Suprapubic skin (tissue), 4 donors: ENCODE results near the gene PFN1. TPM values are rescaled to one million over a fixed set of nuclear protein-coding genes. Genes with fewer than 3 reads are reported as not detected.
"Not testable (repeated sequence)": the region's sequence is repeated elsewhere in the genome, so short reads cannot be mapped to it uniquely, and the experiment has no call there.

ENCODE experiments used
- DNase-seq, 2 donors: peaks; one replicate each; pipeline ENCODE4 v3.0.0-alpha.2; 2019; ENCODE audit warnings: low spot score in 2 of 2
- H3K27ac ChIP-seq: fragments of 200-600 bp; sonication (generic); one replicate; pipeline ENCODE4 v1.5.1; 2019
- H3K27me3 ChIP-seq: fragments of 200-600 bp; sonication (generic); one replicate; pipeline ENCODE4 v1.5.1; 2019
- H3K36me3 ChIP-seq: fragments of 200-600 bp; sonication (generic); one replicate; pipeline ENCODE4 v1.5.1; 2019
- H3K4me1 ChIP-seq: fragments of 200-600 bp; sonication (generic); one replicate; pipeline ENCODE4 v1.5.1; 2019
- H3K4me3 ChIP-seq: fragments of 200-600 bp; sonication (generic); one replicate; pipeline ENCODE4 v1.5.1; 2019; ENCODE audit warnings: mild to moderate bottlenecking
- H3K9me3 ChIP-seq: fragments of 200-600 bp; sonication (generic); one replicate; pipeline ENCODE4 v1.5.1; 2019
- EP300 ChIP-seq: sonication (generic); formaldehyde crosslinking; IDR thresholded peaks from one replicate; pipeline ENCODE4 v1.6.1; 2017; ENCODE audit warnings: antibody characterized with exemption
- POLR2A ChIP-seq, 2 donors: fragments of 450-650 bp; IDR thresholded peaks; one replicate each; pipeline ENCODE4 v1.6.1; 2017; ENCODE audit warnings: antibody characterized with exemption in 2 of 2, mild to moderate bottlenecking in 2 of 2, moderate library complexity in 2 of 2
- POLR2AphosphoS5 ChIP-seq, 3 donors: sonication (generic); formaldehyde crosslinking; IDR thresholded peaks; one replicate each; pipeline ENCODE4 v1.6.1; 2017; ENCODE audit warnings: antibody characterized with exemption in 3 of 3
- WGBS: methylation state at CpG from one replicate; pipeline ENCODE4 v1.1.5; 2018; 5-methylcytosine and 5-hydroxymethylcytosine counted together
- total RNA-seq, 4 donors: library from RNA; depleted of rRNA; stranded (reverse); fragments of >200 nt; gene quantifications; one replicate each; pipeline ENCODE4 v1.1.0, GENCODE V29; 2016
- TF ChIP-seq, protein P1 (sequence below), 2 donors: fragments of 200-600 bp in 1 of 2; fragments of 450-650 bp in 1 of 2; sonication (generic) in 1 of 2; IDR thresholded peaks; one replicate each; pipeline ENCODE4 v1.5.1; 2016 to 2019; ENCODE audit warnings: antibody characterized with exemption in 2 of 2, mild to moderate bottlenecking in 1 of 2, moderate library complexity in 1 of 2

The PFN1 gene
- total RNA-seq, 4 donors from 2014 or later = 392 to 756 (median 686) TPM

- H3K36me3 ChIP-seq = no peaks in the 10 kb centered on the region
- TF ChIP-seq POLR2AphosphoS5 (IDR thresholded peaks at IDR 0.05) (peak in 2 of 3 donors; percentile 37 to 51), POLR2A (IDR thresholded peaks at IDR 0.05) (no peak)
- TF ChIP-seq, protein P1, sequence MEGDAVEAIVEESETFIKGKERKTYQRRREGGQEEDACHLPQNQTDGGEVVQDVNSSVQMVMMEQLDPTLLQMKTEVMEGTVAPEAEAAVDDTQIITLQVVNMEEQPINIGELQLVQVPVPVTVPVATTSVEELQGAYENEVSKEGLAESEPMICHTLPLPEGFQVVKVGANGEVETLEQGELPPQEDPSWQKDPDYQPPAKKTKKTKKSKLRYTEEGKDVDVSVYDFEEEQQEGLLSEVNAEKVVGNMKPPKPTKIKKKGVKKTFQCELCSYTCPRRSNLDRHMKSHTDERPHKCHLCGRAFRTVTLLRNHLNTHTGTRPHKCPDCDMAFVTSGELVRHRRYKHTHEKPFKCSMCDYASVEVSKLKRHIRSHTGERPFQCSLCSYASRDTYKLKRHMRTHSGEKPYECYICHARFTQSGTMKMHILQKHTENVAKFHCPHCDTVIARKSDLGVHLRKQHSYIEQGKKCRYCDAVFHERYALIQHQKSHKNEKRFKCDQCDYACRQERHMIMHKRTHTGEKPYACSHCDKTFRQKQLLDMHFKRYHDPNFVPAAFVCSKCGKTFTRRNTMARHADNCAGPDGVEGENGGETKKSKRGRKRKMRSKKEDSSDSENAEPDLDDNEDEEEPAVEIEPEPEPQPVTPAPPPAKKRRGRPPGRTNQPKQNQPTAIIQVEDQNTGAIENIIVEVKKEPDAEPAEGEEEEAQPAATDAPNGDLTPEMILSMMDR (IDR thresholded peaks at IDR 0.05) = peak; percentile 78 to 80
- no peaks in the 10 kb centered on the region for H3K27me3 ChIP-seq
- 14% methylated on average over 13 of the region's 20 CpGs for WGBS
- no peak overlapping the region for H3K4me3 ChIP-seq
- peak overlapping the region; percentile 91 for H3K27ac ChIP-seq
- peak; percentile 93 for DNase-seq
- peaks cover 22% of the 10 kb centered on the region for H3K4me1 ChIP-seq
- no peaks in the 10 kb centered on the region for H3K9me3 ChIP-seq
These were observed 39.4 kb downstream of the PFN1 start for GRCh38 chr17:4908711-4909496.

DNA sequence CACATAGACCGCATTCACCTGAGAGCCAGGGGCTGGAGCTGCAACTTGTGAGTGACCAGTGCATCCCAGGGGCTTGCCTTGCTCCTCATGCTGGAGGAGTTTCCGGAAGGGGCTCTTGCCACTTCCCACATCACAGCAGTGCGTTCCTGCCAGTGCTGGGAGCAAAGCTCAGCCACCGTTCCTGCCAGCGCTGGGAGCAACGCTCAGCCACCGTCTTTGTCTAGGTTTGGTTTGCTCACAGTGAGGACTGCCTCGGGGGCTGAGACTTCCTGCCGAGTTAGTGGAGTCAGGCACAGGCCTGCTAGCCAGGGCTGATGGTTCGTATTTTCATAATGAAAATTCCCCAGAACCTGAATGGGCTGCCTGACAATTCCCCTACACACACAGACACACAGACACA is 40.0 kb downstream of the PFN1 start:
- Histone ChIP-seq H3K27me3 (no peaks in the 10 kb centered on the region), H3K9me3 (no peaks in the 10 kb centered on the region), H3K36me3 (no peaks in the 10 kb centered on the region), H3K27ac (peak overlapping the region; percentile 91), H3K4me1 (peaks cover 28% of the 10 kb centered on the region), H3K4me3 (no peak overlapping the region)
- 38% methylated on average over 7 of the region's 10 CpGs for WGBS
- TF ChIP-seq, protein P1 (IDR thresholded peaks at IDR 0.05) = no peak
- TF ChIP-seq EP300 (no peak), POLR2A (IDR thresholded peaks at IDR 0.05) (no peak), POLR2AphosphoS5 (IDR thresholded peaks at IDR 0.05) (no peak)
- peak in 1 of 2 donors; percentile 73 for DNase-seq

GRCh38 chr17:4906642-4907041 is 41.7 kb downstream of the PFN1 start:
- H3K4me3 ChIP-seq, H3K27ac ChIP-seq, H3K27me3 ChIP-seq, DNase-seq, H3K36me3 ChIP-seq, H3K9me3 ChIP-seq: not testable (repeated sequence)
- H3K4me1 ChIP-seq = peaks cover 39% of the 10 kb centered on the region

GRCh38 chr17:4903051-4903818 is 45.1 kb downstream of the PFN1 start, which contains the start of gene CHRNE:
Gene CHRNE (minus strand): TSS chr17:4903098. CDS start chr17:4903063, 35 bp downstream.
- Histone ChIP-seq H3K27me3 (no peaks in the 10 kb centered on the region), H3K4me1 (peaks cover 48% of the 10 kb centered on the region), H3K36me3 (no peaks in the 10 kb centered on the region), H3K9me3 (no peaks in the 10 kb centered on the region), H3K4me3 (no peak within 1 kb of the TSS), H3K27ac (peak within 1 kb of the TSS; percentile 42)
- WGBS = 4% methylated on average over 6 of the region's 10 CpGs
- DNase-seq = peak; percentile 91 to 93
- TF ChIP-seq, protein P1 (IDR thresholded peaks at IDR 0.05) = peak; percentile 67 to 74
- no peak for TF ChIP-seq EP300

GRCh38 chr17:4902540-4902939 is 45.8 kb downstream of the PFN1 start:
- Histone ChIP-seq H3K27ac (peak overlapping the region; percentile 42), H3K27me3 (no peaks in the 10 kb centered on the region), H3K4me1 (peaks cover 45% of the 10 kb centered on the region), H3K4me3 (no peak overlapping the region), H3K36me3 (no peaks in the 10 kb centered on the region), H3K9me3 (no peaks in the 10 kb centered on the region)
- TF ChIP-seq, protein P1 (IDR thresholded peaks at IDR 0.05) = no peak
- TF ChIP-seq POLR2AphosphoS5 (IDR thresholded peaks at IDR 0.05) (no peak), POLR2A (IDR thresholded peaks at IDR 0.05) (no peak), EP300 (no peak)
- no peak for DNase-seq
- WGBS = 75% methylated on average over 7 of the region's 8 CpGs
